ENCODE data around the gene TNPO1.

TNPO1 gene

DNA sequence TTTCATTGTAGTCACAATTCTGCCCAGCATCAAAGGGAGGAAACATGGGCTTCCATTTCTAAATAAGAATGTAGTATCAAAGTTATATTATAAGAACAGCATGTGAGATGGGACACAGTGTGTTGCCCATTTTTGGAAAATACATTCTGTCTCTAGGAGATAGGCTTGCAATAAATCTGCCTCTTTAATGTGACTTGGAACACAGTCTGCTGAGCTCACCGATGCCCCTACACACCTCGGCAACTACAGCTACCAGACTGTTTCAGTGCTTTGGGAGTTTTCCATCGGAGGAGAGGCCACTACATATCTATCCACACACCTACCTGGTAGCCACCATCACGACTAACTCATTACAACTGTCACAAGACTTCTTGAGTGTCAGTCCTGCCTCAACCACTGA is 120.4 kb downstream of the TNPO1 start:
- no peak for DNase-seq

DNA sequence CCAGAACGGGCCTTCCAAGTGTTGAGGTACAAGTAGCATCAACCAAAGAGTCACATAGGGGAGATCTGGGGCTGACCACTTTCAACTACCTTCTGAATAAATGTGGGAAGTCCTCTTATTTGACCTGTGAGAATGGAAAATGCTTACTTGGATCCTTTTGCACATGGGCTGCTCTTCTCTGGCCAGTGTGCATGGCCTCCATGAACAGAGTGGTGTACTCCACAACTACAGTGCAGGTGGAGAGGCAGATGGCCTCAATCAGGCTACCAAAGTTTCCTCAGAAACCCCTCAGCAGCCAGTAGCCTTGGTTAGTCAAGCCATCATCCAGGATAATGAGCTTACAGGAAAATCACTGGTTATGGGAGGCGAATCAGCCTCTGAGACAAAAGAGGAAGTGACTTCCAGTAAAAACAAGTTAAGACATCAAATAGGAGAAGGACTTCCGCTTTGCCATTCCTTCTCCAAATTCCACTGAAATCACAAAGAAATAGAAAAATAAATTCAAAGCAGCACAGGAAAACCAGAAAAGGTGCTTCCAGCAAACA is 121.1 kb downstream of the TNPO1 start:
- no peak for DNase-seq

DNA sequence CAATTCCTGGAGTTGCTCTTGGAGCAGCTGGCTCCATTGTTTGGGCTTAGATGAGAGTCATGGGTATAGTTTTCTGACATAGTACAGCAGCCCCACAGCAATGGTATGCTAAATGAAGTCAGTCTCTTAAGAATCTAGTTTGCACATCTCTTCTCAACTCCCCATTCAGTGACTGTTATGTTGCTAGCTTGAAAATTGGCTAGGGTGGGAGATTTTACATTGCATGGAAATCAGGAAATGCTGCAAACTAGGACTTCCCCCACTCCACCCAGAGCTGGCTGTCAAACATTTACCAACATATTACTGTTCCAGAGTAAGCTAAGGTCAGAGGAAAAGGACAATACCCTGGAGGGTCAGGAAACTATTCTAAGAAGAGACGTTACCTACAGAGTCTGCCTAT is 121.7 kb downstream of the TNPO1 start:
- no peak for DNase-seq

DNA sequence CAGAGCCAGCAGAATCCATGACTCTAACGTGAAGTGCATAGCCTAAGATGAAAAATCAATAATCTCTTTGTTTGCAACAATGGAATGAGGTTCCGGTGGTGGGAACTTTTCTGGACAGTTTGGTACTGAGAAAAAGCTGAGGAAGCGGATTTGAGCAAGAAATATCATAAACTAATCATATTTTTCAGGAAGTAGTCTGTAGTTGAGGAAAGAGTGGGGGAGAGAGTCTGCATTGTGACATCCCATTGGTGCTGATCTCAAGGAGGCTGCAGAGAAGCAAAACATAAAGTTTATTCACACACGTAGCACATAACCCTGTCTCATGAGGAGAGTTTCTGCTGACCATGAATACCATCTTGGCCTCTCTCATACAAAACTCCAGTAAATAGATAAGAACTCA is 123.6 kb downstream of the TNPO1 start:
- no peak for DNase-seq

DNA sequence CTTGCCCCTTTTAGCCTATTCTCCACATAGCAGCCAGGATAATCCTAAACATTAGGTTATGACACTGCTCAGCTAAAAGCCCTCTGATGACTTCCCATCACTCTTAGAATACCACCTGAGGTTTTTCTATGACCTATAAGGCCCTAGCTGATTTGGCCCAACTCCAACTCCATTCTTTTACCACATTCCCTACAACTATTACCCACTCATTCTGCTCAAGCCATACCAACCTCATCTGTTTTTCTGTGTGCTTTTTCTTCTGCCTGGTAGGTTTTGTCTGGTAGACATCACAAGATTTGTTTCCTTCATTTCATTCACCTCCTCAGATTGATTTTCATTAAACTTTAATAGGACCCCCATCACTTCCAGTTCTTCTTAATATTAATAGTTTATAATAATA is 126.8 kb downstream of the TNPO1 start:
- DNase-seq, result no peak

DNA sequence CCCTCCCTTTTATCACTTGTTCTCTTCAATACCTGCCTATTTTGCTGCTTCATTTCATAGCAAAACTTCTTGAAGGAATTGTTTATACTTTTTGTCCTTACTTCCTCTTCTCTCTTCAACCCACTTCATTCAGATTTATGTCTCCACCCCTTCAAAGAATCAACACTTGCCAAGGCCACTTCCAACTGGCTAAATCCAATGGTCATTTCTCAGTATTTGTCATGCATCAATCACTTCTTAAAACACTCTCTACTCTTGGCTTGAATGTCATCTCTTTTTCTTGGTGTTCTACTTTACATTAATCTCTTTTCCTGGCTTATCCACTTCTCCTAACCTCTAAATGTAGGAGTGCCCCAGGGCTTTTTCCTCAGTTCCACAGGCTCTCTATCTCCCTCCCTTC is 131.0 kb downstream of the TNPO1 start:
- DNase-seq, result no peak

DNA sequence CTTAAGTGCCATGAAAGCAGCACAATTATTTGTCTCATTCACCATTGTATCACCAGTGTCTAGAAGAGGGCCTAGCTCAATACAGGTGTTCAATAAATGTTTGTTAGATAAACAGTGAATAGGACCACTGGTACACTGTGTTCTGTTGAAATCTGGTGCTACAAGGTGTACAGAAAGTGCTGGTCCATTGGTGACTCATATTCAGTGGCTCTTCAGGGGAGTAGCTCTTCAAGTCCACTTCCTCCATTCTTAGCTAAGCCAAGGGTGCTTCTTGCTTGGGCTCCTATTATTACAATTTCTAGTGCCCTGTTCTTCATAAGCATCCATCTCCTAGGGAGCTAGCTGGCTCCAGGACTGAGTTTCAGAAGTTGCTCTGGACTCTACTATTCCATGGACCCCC is 133.0 kb downstream of the TNPO1 start:
- no peak for DNase-seq

DNA sequence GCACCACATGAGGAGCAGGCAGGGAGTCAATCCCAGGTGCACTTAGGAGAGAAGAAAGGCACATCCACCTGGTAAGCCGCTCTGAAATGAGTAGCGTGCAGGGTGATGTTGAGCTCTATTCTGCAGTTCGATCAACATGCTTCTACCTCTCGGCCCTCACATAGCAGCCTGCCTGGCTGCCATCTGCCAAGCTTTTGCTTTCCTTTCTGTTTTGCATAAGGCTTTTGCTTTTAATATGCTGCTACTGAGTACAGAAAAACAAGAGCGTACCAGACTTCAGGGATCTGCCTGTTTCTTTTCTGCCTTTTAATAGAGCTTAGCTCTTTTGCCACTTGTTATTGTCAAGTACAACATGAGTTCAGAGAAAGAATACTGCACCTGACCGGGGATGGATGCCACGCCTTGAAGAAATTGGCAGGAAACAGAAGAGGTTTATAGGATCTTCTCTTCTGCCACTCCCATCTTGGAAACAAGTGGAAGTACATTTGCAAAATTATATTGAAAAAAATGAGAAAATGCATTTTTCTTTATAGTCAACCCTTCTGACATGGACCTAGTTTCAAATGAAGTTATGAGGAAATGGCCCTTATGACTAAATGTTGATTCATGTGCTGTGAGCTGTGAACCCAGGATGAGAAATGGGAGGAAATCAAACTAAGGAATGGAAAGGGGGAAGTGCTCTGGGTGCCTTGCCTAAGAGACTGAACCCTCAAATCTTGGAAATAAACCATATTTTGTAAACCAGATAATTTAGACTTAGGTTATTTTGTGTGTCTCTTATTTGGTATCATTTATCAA is 135.4 kb downstream of the TNPO1 start:
- no peak for DNase-seq

DNA sequence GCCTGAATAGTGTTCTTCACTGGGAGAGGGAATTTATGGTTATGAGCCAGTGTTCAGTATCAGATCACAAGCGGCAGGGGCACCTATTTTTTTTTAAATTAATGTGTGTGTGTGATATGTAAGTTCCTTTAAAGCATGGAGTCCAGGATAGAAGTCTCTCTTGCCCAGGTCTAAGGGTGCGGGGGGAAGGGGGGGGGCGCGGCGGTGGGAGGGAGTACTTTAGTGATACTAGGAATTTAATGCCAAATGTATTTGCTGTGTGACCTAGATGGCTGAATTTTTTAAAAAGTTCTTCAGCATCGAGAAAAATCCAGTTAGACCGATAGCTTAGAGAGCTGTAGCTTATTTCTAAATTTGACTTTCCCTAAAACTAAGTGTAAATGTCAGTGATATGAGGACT is 137.9 kb downstream of the TNPO1 start:
- DNase-seq, result no peak

DNA sequence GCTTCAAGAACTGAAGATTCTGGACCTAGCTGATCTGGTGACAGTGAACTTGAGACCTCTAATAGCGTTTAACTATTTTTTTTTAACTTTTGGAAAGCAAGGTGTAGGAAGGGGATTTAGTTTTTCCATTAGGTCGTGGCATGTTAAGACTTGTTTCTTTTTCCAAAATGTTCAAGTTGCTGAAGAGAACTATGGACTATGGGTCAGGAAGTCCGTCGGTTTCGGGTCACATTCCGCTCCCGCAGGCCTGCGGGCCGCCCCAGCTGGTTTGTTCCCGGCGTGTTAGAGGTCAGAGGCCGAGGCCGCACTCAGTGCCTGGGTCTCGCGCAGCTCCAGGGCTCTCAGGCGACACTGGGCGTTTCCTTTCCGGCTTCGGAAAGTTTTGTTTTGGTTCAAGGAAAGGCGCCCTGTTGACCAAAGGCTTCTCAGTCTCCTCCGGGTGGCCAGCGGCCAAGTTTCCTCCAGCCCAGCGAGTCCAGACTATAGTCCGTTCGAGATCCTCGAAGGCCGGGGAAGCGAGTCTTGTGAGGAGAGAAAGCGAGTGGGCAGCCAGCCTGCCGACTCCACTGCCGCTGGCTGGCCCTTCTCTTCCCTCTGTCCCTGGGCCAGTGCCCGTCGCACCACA is 138.8 kb downstream of the TNPO1 start:
- no peak for DNase-seq

DNA sequence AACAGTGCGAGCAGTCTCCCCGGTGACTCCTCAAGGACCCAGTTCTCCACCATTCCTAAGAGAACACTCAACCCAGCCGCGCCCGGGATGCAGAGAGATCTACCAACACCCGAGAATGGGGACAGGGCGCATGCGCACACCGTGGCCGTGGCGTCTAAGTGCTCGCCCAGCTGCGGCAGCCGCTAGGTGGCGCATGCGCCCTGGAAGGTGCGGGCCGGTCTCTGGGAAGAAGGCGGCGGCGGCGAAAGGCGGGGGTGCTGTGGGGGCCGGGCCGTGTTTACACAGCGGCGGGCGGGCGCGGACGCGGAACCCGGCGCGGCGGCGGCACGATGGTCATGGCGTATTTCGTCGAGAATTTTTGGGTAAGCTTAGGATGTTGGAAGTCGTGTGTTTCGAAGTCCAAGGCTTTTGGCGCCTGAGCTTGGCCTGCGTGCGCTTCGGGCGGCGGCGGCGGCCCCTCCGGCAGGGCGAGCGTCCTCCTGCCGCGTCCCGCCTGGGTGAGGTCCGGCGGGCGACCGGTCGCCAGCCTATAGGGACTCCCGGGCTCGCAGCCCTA is 139.4 kb downstream of the TNPO1 start, which contains the start of gene FCHO2:
TSS of gene FCHO2 (plus strand) at position 274 of the 556 bp plus-strand sequence. CDS start at position 330, 56 bp downstream.
- DNase-seq, result peak; percentile 97

DNA sequence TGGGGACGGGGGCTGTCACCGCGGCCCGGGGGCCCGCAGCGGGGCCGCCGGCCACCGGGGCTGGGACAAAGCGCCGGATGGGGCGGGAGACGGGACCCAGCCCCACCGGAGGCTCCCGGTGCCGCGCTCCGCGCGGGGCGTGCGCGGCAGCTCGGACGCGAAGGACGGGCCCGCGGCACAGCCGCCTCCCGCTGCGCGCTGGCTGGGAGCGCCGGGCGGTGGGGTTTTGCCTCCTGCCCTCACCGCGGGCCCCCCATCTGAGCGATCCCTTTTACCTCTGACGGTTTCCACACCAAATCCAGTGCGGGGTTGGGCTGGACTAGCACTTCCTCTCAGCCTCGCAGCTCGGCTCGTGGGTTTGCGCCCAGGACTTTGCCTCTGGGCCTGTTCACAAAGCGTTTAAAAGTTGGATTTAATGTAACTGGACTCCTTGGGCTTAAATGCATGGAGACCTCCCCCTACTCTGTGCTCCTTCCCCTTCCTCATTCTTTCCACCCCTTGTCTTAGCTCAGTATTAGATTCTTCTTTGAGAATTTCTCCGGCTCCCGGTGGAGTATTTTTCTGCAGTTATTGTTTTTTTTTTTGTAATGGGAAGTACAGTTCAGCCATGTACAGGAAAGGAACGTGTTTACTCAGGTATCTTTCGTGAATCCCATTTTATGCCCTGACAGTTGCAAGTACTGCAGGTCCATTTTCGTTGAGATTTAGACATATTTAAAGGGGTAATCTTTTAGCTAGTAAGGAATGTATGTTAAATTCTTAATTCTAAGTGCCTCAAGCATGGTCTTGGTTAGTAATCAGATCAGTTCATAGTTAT is 140.1 kb downstream of the TNPO1 start:
- peak; percentile 31 for DNase-seq

DNA sequence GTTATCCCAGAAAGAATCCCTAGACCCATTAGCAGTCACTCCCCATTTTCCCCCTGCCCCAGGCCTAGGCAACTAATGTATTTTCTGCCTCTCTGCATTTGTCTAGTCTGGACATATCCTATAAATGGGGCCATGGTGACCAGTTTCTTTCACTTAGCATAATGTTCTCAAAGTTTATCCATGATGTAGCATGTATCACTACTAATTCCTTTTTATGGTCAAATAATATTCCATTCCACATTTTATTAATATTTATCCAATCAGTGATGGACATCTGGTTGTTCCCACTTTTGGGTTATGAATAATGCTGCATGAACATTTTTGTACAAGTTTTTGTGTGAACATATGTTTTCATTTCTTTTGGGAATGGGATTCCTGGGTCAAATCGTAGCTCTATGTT is 140.9 kb downstream of the TNPO1 start:
- no peak for DNase-seq

DNA sequence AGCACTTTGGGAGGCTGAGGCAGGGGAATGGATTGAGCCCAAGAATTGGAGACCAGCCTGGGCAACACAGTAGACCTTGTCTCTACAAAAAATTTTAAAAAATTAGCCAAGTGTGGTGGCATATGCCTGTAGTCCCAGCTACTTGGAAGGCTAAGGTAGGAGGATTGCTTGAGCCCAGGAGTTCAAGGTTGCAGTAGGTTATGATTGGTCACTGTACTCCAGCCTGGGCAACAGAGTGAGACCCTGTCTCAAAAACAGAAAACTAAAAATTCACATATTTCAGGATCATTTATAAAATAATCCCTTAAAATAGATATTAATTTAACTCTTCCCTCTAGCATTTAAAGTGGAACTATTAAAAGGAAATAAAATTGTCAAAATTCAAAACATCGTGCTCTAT is 142.8 kb downstream of the TNPO1 start:
- no peak for DNase-seq
